ENCODE data around the gene POU2F2.

GRCh38 chr19:42068361-42068755 lies 63.9 kb downstream of the POU2F2 start:
- TF ChIP-seq, protein P1, sequence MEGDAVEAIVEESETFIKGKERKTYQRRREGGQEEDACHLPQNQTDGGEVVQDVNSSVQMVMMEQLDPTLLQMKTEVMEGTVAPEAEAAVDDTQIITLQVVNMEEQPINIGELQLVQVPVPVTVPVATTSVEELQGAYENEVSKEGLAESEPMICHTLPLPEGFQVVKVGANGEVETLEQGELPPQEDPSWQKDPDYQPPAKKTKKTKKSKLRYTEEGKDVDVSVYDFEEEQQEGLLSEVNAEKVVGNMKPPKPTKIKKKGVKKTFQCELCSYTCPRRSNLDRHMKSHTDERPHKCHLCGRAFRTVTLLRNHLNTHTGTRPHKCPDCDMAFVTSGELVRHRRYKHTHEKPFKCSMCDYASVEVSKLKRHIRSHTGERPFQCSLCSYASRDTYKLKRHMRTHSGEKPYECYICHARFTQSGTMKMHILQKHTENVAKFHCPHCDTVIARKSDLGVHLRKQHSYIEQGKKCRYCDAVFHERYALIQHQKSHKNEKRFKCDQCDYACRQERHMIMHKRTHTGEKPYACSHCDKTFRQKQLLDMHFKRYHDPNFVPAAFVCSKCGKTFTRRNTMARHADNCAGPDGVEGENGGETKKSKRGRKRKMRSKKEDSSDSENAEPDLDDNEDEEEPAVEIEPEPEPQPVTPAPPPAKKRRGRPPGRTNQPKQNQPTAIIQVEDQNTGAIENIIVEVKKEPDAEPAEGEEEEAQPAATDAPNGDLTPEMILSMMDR (IDR thresholded peaks at IDR 0.05; ENCODE audit: extremely low read depth in 1 of 2, insufficient read depth in 1 of 2, low read depth in 1 of 2, low read length in 2 of 2), result no peak
- TF ChIP-seq POLR2AphosphoS5 (IDR thresholded peaks at IDR 0.05; ENCODE audit: insufficient read depth, low read depth, low read length) (no peak), MYC (IDR thresholded peaks at IDR 0.05; ENCODE audit: low read depth, low read length) (no peak), EZH2 (IDR thresholded peaks at IDR 0.05; ENCODE audit: borderline replicate concordance, low read depth, low read length, severe bottlenecking) (no peak), POLR2A (IDR thresholded peaks at IDR 0.05; ENCODE audit: low read depth, low read length) (no peak), GATA2 (IDR thresholded peaks at IDR 0.05; ENCODE audit: insufficient read depth, insufficient read length, low read depth, low read length) (no peak)
